Glutamatergic neuron (in vitro differentiated cells): Measurements from ENCODE around the gene COBL. TPM values are rescaled to one million over a fixed set of nuclear protein-coding genes. Genes with fewer than 3 reads are reported as not detected.

Source experiments
- DNase-seq: peaks from one replicate; pipeline ENCODE4 v3.0.0; 2022
- H3K27ac Mint-ChIP-seq: one replicate; pipeline ENCODE4 v1.8.0; 2020; ENCODE audit warnings: mild to moderate bottlenecking, mixed read lengths, inconsistent platforms; ENCODE audit not compliant: unreplicated experiment
- H3K27me3 Mint-ChIP-seq: one replicate; pipeline ENCODE4 v1.8.0; 2020; ENCODE audit warnings: mild to moderate bottlenecking, moderate library complexity, mixed read lengths, inconsistent platforms; ENCODE audit not compliant: unreplicated experiment
- H3K36me3 Mint-ChIP-seq: one replicate; pipeline ENCODE4 v1.8.0; 2020; ENCODE audit warnings: mild to moderate bottlenecking, mixed read lengths, inconsistent platforms; ENCODE audit not compliant: unreplicated experiment
- H3K4me1 Mint-ChIP-seq: one replicate; pipeline ENCODE4 v1.8.0; 2020; ENCODE audit warnings: mild to moderate bottlenecking, low read depth, mixed read lengths, inconsistent platforms; ENCODE audit not compliant: unreplicated experiment
- H3K4me3 Mint-ChIP-seq: one replicate; pipeline ENCODE4 v1.8.0; 2020; ENCODE audit warnings: mild to moderate bottlenecking, mixed read lengths, inconsistent platforms; ENCODE audit not compliant: unreplicated experiment
- H3K9me3 Mint-ChIP-seq: one replicate; pipeline ENCODE4 v1.8.0; 2020; ENCODE audit warnings: mild to moderate bottlenecking, moderate library complexity, mixed read lengths, inconsistent platforms; ENCODE audit not compliant: unreplicated experiment
- total RNA-seq: library from RNA; stranded (reverse); fragmentation: NEBNext Ultra II Directional; extraction: Animal tissue kit (Norgen Biotek cat#: 25700); gene quantifications from one replicate; pipeline ENCODE4 v1.2.1, GENCODE V29; 2021; ENCODE audit not compliant: unreplicated experiment
- TF ChIP-seq, protein P1 (sequence below): fragments of 200-600 bp; sonication (generic); IDR thresholded peaks from one replicate; pipeline ENCODE4 v1.5.0; 2021; ENCODE audit not compliant: partially characterized antibody, unreplicated experiment

The COBL gene
- total RNA-seq, 1 donor from 2014 or later: 3.3 TPM

DNA sequence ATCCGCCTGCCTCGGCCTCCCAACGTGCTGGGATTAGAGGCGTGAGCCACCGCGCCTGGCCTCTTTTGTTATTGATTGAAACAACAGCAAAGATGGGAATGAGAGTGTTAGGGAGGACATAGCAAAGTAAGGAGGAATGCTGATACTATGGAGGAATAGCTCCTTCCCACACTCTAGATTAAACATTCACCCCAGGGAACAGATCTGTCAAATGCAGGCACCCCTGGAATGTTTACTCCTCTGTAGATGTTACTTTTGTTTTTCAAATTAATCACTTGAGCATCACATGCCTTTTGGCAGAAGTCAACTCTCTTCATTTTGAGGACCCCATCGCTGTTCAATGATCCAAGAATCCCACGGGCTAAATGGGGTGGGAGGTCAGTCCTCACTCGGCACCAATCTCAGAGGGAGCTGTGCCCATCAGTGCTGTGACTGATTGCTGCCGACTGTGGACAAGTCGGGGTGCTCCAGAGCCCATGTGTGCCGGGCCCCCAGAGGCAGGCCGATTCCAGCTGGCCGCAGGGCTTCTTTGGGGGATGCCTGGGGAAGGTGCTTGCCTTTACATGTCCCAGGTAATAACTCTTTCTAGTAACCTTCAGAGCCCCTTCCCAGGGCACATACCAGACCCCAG, 10.2 kb upstream of the COBL start:
- no peaks in the 10 kb centered on the region for H3K27me3 Mint-ChIP-seq
- DNase-seq: no peak
- no peaks in the 10 kb centered on the region for H3K36me3 Mint-ChIP-seq
- peaks cover 5% of the 10 kb centered on the region for H3K4me1 Mint-ChIP-seq
- no peaks in the 10 kb centered on the region for H3K9me3 Mint-ChIP-seq
- no peak overlapping the region for H3K27ac Mint-ChIP-seq
- TF ChIP-seq, protein P1, sequence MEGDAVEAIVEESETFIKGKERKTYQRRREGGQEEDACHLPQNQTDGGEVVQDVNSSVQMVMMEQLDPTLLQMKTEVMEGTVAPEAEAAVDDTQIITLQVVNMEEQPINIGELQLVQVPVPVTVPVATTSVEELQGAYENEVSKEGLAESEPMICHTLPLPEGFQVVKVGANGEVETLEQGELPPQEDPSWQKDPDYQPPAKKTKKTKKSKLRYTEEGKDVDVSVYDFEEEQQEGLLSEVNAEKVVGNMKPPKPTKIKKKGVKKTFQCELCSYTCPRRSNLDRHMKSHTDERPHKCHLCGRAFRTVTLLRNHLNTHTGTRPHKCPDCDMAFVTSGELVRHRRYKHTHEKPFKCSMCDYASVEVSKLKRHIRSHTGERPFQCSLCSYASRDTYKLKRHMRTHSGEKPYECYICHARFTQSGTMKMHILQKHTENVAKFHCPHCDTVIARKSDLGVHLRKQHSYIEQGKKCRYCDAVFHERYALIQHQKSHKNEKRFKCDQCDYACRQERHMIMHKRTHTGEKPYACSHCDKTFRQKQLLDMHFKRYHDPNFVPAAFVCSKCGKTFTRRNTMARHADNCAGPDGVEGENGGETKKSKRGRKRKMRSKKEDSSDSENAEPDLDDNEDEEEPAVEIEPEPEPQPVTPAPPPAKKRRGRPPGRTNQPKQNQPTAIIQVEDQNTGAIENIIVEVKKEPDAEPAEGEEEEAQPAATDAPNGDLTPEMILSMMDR: no peak
- no peak overlapping the region for H3K4me3 Mint-ChIP-seq

DNA sequence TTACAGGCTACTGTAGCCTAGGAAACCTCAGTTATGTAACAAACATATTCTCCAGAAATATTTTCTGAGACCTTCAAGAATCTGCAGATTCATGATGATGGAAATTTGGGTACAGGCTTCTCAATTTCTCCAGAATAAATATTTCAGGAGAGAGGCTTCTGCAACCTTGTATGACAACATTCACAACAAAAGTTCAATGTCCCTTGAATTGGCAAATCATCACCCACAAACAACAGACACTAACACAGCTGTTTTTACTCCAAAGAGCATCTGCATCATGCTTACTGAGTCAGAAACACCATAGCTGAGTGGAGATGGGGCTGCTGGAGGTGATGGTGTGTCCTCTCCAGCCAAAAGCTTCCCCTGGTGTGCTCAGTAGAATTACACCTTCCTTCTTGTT, 9.3 kb upstream of the COBL start:
- Mint-ChIP-seq H3K27me3 (no peaks in the 10 kb centered on the region), H3K4me1 (peaks cover 5% of the 10 kb centered on the region), H3K36me3 (no peaks in the 10 kb centered on the region), H3K27ac (no peak overlapping the region), H3K4me3 (no peak overlapping the region), H3K9me3 (no peaks in the 10 kb centered on the region)
- TF ChIP-seq, protein P1: no peak
- DNase-seq: no peak

DNA sequence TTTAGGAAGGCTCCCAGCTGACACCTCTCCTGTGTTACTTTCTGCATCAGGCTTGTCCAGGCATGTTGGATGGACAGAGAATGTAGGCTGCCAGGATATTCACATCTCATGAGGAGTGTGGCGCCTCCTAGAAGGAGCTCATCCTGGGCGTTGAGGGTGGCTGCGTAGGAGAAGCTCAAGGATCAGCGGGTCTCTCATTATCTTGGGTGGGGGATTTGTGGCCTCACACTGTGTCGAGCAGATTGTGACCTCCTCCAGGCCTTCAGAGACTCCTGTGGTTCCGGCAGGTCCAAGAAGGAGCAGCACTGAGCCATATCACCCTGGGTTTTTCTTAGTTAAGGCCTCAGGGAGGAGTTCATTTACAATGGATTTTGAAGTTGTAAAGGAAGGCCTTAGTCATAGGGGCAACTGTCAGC, 8.7 kb upstream of the COBL start:
- Mint-ChIP-seq H3K27ac (no peak overlapping the region), H3K27me3 (no peaks in the 10 kb centered on the region), H3K4me1 (peaks cover 5% of the 10 kb centered on the region), H3K36me3 (no peaks in the 10 kb centered on the region), H3K9me3 (no peaks in the 10 kb centered on the region), H3K4me3 (no peak overlapping the region)
- DNase-seq: no peak
- TF ChIP-seq, protein P1: no peak

DNA sequence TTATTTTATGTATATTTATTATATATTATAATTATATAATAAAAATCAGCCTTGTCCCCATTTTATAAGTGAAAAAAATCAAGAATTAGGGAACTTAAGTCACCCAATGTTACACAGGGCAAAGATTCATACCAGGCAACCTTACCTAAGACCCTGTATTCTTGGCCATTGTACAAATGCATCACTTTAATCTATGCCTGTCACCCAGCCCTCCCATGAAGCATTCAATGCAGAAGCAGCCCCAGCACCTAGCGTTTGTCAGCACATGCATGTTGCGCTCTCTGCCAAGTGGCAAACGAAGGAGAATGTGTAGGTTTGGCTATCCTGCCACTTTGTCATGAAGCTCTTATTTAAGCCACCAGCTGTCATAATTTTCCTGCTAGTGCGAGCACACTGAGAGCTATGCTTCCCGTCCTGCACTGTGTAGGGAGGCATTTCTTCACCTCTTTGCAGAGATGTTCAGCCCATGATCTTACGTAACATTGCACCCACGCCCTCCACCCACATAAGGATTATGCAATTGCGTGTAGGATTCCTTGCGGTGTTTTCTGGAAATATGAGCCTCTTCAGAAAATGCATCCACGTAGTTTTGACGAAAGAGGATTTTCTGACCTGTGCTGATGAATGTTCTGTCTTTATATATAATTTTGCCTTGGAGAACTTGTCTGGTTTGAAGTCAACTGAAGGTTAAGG, 7.7 kb upstream of the COBL start:
- Mint-ChIP-seq H3K27me3 (no peaks in the 10 kb centered on the region), H3K36me3 (no peaks in the 10 kb centered on the region), H3K4me3 (no peak overlapping the region), H3K27ac (no peak overlapping the region), H3K9me3 (no peaks in the 10 kb centered on the region), H3K4me1 (peaks cover 5% of the 10 kb centered on the region)
- TF ChIP-seq, protein P1: no peak
- DNase-seq: no peak

DNA sequence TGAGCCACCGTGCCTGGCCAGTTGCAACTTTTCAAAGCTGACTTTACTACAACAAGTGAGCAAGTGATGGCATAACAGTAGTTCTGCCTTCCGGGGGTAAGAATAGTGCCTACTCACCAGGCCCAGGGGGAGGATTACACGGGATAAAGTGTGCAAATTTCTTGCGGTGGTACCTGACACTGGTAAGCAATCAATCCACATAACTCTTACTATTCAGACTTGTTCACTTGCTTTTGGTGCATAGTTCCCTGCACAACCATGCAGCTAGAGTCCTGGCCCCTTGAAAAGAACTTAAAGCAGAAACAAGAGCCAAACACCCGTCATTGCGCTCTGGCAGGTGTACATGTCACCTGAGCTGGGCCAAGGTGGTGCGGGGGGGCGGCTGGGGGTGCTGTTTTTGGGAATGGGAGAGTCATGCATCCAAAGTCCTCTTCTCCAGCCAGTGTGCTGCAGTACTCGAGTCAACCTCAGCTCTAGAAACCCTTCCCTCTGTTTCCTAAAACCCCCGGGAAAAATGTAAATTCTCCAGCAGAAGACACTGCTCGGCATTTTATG, 5.4 kb upstream of the COBL start:
- no peak for DNase-seq
- H3K9me3 Mint-ChIP-seq: no peaks in the 10 kb centered on the region
- peaks cover 9% of the 10 kb centered on the region for H3K27me3 Mint-ChIP-seq
- H3K4me1 Mint-ChIP-seq: peaks cover 5% of the 10 kb centered on the region
- TF ChIP-seq, protein P1: no peak
- no peak overlapping the region for H3K4me3 Mint-ChIP-seq
- no peak overlapping the region for H3K27ac Mint-ChIP-seq
- H3K36me3 Mint-ChIP-seq: no peaks in the 10 kb centered on the region
